HG03558 (cell line): ENCODE results near the gene HCRTR2.
"Not testable (repeated sequence)": the region's sequence is repeated elsewhere in the genome, so short reads cannot be mapped to it uniquely, and the experiment has no call there.

Source experiments
- ATAC-seq: cut with Tn5 transposase; IDR thresholded peaks from one replicate; pipeline ENCODE4 v1.9.1; 2021; ENCODE audit warnings: moderate number of reproducible peaks; ENCODE audit not compliant: unreplicated experiment; ENCODE audit errors: extremely low read depth

The HCRTR2 gene

GRCh38 chr6:55210952-55211351, 36.6 kb downstream of the HCRTR2 start:
- no peak for ATAC-seq

DNA sequence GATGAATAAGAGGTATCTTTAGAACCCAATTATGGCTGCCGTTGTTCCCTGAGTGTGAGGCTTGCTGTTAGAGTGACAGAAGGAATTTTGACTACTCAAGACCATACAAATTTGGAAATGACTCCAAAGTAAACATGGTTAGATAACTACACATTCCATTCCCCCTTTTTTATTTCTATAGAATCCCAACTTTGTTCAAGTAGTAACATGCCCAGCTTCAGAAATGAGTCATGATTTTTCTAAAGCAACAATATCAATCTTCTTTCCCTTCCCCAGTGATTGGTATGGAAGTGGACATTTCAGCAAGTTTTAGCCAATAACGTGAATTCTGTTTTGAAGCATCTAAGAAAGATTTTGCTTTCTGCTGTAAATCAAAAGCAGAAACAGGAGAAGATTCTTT, 37.8 kb downstream of the HCRTR2 start:
- ATAC-seq: no peak

- no peak for ATAC-seq
Observed at GRCh38 chr6:55220961-55221360, 46.6 kb downstream of the HCRTR2 start.

DNA sequence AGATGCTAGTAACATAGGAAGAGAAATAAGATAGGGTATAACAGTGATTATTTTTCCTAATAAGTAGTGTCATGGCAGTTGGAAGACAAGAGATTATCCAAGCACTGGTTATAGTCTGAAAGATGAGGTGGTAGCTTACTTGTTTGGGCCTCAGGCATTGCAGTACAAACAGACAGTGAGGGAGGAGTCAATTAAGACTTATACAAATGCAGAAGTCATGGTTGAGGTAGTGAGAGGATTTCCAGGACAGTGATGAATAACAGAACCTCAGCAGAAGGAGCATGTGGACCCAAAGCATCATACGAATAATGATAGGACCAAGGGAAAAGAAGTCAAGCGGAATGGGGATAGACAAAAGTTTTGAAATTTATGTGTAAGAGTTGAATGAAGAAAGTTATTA, 53.5 kb downstream of the HCRTR2 start:
- no peak for ATAC-seq

GRCh38 chr6:55239099-55239498, 64.8 kb downstream of the HCRTR2 start:
- ATAC-seq: no peak

- not testable (repeated sequence) for ATAC-seq
Observed at GRCh38 chr6:55240975-55241605, 66.8 kb downstream of the HCRTR2 start.

GRCh38 chr6:55250400-55250799, 76.1 kb downstream of the HCRTR2 start:
- ATAC-seq: no peak

GRCh38 chr6:55255113-55255512, 80.8 kb downstream of the HCRTR2 start:
- no peak for ATAC-seq

GRCh38 chr6:55260181-55260580, 85.9 kb downstream of the HCRTR2 start:
- no peak for ATAC-seq

GRCh38 chr6:55265409-55266114, 91.2 kb downstream of the HCRTR2 start:
- ATAC-seq: no peak

DNA sequence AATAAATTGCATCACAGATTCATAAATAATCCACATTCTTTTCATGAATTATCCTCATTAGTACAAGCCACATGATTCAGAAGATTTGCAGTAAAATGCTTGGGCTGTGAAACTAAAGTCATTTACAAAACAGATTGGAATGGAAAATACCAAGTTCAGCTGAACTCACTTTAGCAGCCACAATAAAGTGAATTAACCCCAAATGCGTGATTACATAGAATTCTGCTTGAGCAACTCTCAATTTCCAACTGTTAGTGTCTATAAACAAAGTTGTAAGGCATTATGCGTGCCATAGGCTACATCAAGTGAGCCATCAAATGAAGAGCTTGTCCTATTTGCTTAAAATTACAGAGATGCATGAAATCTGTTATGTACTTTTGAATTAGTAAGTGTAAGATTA, 92.6 kb downstream of the HCRTR2 start:
- ATAC-seq: no peak

DNA sequence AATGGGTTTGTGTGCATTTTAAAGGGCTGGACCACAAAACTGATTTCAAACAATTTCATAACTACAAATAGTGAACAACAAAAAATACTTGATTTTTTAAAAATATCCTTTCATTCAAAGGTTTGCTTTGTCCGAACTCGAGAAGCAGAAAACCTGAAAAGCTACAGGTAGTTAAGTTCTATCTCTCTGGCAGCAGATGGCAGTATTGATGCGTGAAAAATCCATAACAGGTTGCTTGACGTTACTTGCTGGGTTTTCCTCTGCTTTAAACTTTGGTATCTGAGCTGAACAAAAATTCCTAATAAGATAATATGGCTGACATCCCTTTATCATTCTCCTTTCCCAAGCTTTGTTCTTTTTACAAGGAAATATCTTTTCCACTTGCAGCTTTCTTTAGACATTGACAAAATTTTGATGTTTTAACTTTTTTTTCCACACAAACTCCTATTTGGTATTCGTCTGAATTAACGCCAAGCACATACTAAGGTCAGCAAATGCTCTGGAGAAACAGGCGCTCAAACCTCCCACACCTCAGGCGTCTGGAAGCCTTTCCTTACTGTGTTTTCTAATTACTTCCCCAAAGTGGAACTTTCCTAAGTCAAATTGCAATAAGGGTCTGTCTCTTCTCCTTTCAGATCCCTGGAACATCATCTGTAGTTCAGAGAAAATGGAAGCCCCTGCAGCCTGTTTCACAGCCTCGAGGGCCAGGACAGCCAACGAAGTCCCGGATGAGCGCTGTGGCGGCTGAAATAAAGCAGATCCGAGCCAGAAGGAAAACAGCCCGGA, 102.6 kb downstream of the HCRTR2 start:
- ATAC-seq: peak; percentile 54

DNA sequence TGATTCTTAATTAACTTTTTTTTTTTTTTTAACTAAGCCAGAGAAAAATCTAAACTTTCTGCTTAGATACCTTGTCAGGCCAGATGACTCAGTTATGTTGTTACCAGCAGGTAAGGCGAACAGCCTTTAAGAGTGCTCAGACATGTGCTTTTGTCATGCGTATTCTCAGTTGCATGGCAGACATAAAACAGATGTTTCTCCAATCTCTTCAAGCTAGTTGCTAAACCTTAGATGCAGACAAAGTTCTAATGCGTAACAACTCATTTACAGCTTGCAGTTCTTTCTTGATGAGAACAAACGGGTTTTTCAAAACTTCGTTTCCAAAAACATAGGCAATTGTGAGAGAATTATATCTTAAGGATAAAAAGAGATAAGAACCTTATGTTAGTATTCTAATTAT, 103.3 kb downstream of the HCRTR2 start:
- ATAC-seq: no peak

- no peak for ATAC-seq
Observed at GRCh38 chr6:55281215-55281614, 106.9 kb downstream of the HCRTR2 start.

DNA sequence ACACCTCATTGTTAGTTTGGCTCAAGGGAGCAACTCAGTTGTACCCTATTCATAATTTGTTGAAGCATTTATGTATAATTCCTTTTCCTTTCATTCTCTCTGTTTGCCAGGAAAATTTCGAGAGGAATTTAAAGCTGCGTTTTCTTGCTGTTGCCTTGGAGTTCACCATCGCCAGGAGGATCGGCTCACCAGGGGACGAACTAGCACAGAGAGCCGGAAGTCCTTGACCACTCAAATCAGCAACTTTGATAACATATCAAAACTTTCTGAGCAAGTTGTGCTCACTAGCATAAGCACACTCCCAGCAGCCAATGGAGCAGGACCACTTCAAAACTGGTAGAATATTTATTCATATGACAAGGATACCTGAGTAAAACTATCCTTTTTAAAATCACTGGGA, 107.8 kb downstream of the HCRTR2 start:
- no peak for ATAC-seq

- ATAC-seq: no peak
Observed at GRCh38 chr6:55286824-55287223, 112.5 kb downstream of the HCRTR2 start.

- no peak for ATAC-seq
Observed at GRCh38 chr6:55290736-55291135, 116.4 kb downstream of the HCRTR2 start.

DNA sequence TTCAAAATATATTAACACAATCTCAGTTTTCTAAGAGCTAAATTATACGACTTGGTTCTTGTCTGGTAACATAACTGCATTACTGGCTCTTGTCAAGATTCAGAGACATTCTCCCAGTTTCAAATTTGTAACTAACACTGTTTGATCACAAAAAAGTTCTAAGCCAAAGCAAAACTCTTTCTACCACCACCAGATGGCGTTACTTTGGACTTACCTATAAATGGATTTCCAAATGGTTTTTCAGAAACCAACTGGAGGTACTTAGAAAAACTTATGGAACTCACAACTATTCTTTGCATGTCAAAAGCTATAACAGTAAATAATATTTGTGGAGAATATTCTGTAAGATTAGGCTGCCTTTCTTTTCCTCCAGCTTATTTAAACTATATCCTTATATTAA, 118.8 kb downstream of the HCRTR2 start:
- ATAC-seq: no peak

GRCh38 chr6:55297214-55297613, 122.9 kb downstream of the HCRTR2 start:
- not testable (repeated sequence) for ATAC-seq

DNA sequence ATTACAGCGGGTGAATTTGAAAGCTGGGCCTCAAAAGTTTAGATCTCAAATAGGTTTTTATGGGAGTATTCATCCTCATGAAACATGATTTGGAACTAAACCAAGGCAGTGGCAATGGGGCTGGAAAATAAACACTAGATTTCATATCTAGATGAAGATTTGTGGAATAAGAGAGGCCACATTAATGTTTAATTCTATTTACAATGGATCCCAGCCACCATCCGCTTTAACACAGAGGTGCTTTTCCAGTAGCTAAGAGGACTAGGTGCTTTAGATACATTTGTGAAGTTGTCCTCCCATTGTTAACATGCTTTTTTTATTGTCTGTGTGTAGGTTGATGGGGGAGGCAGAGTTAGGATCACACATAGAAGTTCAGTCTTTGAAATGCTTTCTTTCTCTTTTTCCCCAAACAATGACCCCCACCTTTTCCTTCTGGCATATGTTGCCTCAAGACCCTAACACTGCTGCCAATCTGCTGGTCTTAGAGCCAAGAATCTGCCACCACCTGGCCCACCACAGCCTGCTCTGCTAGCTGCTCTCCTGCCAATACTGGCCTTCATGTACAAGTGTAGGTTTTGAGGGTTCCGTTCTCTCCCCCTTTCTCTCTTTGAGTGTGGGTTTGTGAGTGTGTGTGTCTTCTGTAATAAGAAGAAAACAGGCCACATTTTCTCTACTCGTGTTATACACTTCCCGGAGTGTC, 125.1 kb downstream of the HCRTR2 start:
- no peak for ATAC-seq

DNA sequence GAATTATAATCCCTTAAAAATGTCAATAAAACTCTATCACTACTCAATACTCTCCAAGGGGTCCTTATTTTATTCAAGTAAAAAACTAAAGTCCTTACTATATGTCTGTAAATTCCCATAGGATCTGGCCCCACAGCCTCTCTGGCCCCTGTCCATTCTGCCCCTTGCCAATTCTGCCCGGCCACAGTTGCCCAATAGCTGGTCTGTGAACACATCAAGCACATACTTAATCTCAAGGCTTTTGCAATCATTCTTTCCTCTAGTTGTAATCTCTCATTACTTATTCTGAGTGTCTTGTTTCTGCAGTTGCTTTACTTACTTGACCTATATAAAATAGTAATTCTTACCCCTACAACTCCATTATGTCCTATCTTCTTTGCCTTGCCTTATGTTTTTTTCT, 130.4 kb downstream of the HCRTR2 start:
- ATAC-seq: no peak
